CD4-positive, alpha-beta memory T cell (primary cell): ENCODE data around the gene DNAJB1. TPM values are rescaled to one million over a fixed set of nuclear protein-coding genes. Genes with fewer than 3 reads are reported as not detected.

Source experiments
- microRNA-seq: library from miRNA; unstranded; fragments of <30 nt; microRNA quantifications from one replicate; pipeline ENCODE4 v1.2.0, GENCODE V29; 2021; ENCODE audit warnings: borderline replicate concordance, borderline number of aligned reads, borderline microRNAs expressed, mixed read lengths
- polyA plus RNA-seq, 2 donors: library from polyadenylated mRNA; unstranded; fragments of 300-500 nt; fragmentation: Illumina TruSeq; gene quantifications; one replicate each; pipeline ENCODE4 v1.2.3, GENCODE V29; 2021
- total RNA-seq, 2 experiments: library from RNA; stranded (reverse); gene quantifications; one replicate each; pipeline ENCODE4 v1.2.3, GENCODE V29; 2021

DNAJB1 gene
- total and polyA plus RNA-seq, 4 experiments from 2014 or later = 122 to 824 (median 223) TPM

Small RNA genes lying within 50 kb of the gene (microRNA-seq; reads per million reads assigned to microRNA genes)
- 1.7 reads per million for gene MIR639

Other genes starting within 250 kb of the DNAJB1 start
- gene ADGRE5, start 137.0 kb downstream of the DNAJB1 start, total RNA-seq = 100 to 1,000 TPM; 170 to 173 TPM
- gene ADGRE5, start 137.0 kb downstream of the DNAJB1 start, polyA plus RNA-seq = 100 to 1,000 TPM; 211 to 275 TPM
- gene DDX39A, start 99.1 kb downstream of the DNAJB1 start, total RNA-seq = 100 to 1,000 TPM; 148 TPM
- 100 to 1,000 TPM in 1 of 2 donors, 10 to 100 TPM in 1; 95.0 to 145 TPM for gene DDX39A, start 99.1 kb downstream of the DNAJB1 start, polyA plus RNA-seq
- gene PKN1, start 85.1 kb downstream of the DNAJB1 start, total RNA-seq = 100 to 1,000 TPM; 189 to 205 TPM
- 10 to 100 TPM; 41.5 to 87.6 TPM for gene PKN1, start 85.1 kb downstream of the DNAJB1 start, polyA plus RNA-seq
- not detected for gene PTGER1, start 43.0 kb downstream of the DNAJB1 start, total RNA-seq
- gene PTGER1, start 43.0 kb downstream of the DNAJB1 start, polyA plus RNA-seq = not detected
- 10 to 100 TPM; 32.3 to 33.8 TPM for gene GIPC1, start 22.3 kb downstream of the DNAJB1 start, total RNA-seq
- 10 to 100 TPM; 50.1 to 63.6 TPM for gene GIPC1, start 22.3 kb downstream of the DNAJB1 start, polyA plus RNA-seq
- 100 to 1,000 TPM; 189 to 194 TPM for gene TECR, start 11.2 kb upstream of the DNAJB1 start, total RNA-seq
- 100 to 1,000 TPM; 246 to 269 TPM for gene TECR, start 11.2 kb upstream of the DNAJB1 start, polyA plus RNA-seq
- 10 to 100 TPM; 56.6 to 67.2 TPM for gene NDUFB7, start 53.7 kb upstream of the DNAJB1 start, total RNA-seq
- gene NDUFB7, start 53.7 kb upstream of the DNAJB1 start, polyA plus RNA-seq = 100 to 1,000 TPM; 177 to 252 TPM
- gene CLEC17A, start 64.7 kb upstream of the DNAJB1 start, total RNA-seq = not detected
- gene CLEC17A, start 64.7 kb upstream of the DNAJB1 start, polyA plus RNA-seq = under 1 TPM in 1 of 2 donors, not detected in 1; 0.20 TPM
- not detected for gene ADGRE3, start 156.4 kb upstream of the DNAJB1 start, total RNA-seq
- not detected for gene ADGRE3, start 156.4 kb upstream of the DNAJB1 start, polyA plus RNA-seq
- 10 to 100 TPM; 45.9 to 48.3 TPM for gene ZNF333, start 171.7 kb upstream of the DNAJB1 start, total RNA-seq
- 10 to 100 TPM; 10.3 to 12.5 TPM for gene ZNF333, start 171.7 kb upstream of the DNAJB1 start, polyA plus RNA-seq